GM23338 (cell line): Measurements from ENCODE around the gene AKAP13. TPM values are rescaled to one million over a fixed set of nuclear protein-coding genes. Genes with fewer than 3 reads are reported as not detected.
A peak's percentile ranks its signal among the peaks of the same experiment; 100 is the strongest.

Experiments
- ATAC-seq: fragments of 200-7000 bp; cut with Tn5 transposase; 3 replicates; pipeline ENCODE4 v1.9.1; 2020
- DNase-seq: peaks from one replicate; pipeline ENCODE4 v3.0.0-alpha.2; 2015; ENCODE audit warnings: low spot score
- H2AFZ ChIP-seq: fragments of 200-600 bp; sonication (generic); 2 replicates; pipeline ENCODE4 v1.8.0; 2016; ENCODE audit warnings: antibody characterized with exemption, mild to moderate bottlenecking, moderate library complexity
- H3F3A ChIP-seq: fragments of 200-600 bp; sonication (generic); replicated peaks from 2 replicates; pipeline ENCODE4 v1.8.0; 2017; ENCODE audit warnings: antibody characterized with exemption, mixed run types, low read depth
- H3K27ac ChIP-seq: fragments of 200-600 bp; sonication (generic); 2 replicates; pipeline ENCODE4 v1.6.1; 2016; ENCODE audit warnings: low read depth
- H3K27me3 ChIP-seq: fragments of 200-600 bp; sonication (generic); 2 replicates; pipeline ENCODE4 v1.8.0; 2016; ENCODE audit warnings: mild to moderate bottlenecking, mixed run types, moderate library complexity; ENCODE audit not compliant: insufficient read depth
- H3K36me3 ChIP-seq: fragments of 200-600 bp; sonication (generic); 2 replicates; pipeline ENCODE4 v1.8.0; 2016; ENCODE audit warnings: mild to moderate bottlenecking; ENCODE audit not compliant: insufficient read depth
- H3K4me1 ChIP-seq: fragments of 200-600 bp; sonication (generic); 2 replicates; pipeline ENCODE4 v1.8.0; 2016; ENCODE audit warnings: mild to moderate bottlenecking, moderate library complexity; ENCODE audit not compliant: insufficient read depth
- H3K4me2 ChIP-seq: fragments of 200-600 bp; sonication (generic); 2 replicates; pipeline ENCODE4 v1.7.1; 2017; ENCODE audit warnings: mixed run types
- H3K4me3 ChIP-seq: fragments of 200-600 bp; sonication (generic); 2 replicates; pipeline ENCODE4 v1.6.1; 2016; ENCODE audit warnings: mixed run types
- H3K79me2 ChIP-seq: fragments of 200-600 bp; sonication (generic); replicated peaks from 2 replicates; pipeline ENCODE4 v1.8.0; 2017; ENCODE audit warnings: mild to moderate bottlenecking; ENCODE audit not compliant: insufficient read depth
- H3K9me2 ChIP-seq: fragments of 200-600 bp; sonication (generic); 2 replicates; pipeline ENCODE4 v1.8.0; 2017; ENCODE audit not compliant: insufficient read depth
- H4K20me1 ChIP-seq: fragments of 200-600 bp; sonication (generic); replicated peaks from 2 replicates; pipeline ENCODE4 v1.8.0; 2017; ENCODE audit warnings: mild to moderate bottlenecking; ENCODE audit not compliant: insufficient read depth
- H3K27ac Mint-ChIP-seq: 2 replicates; pipeline ENCODE4 v1.8.0; 2020; ENCODE audit warnings: inconsistent platforms, mild to moderate bottlenecking, moderate library complexity, mixed read lengths
- H3K27me3 Mint-ChIP-seq: 3 replicates; pipeline ENCODE4 v1.8.0; 2022; ENCODE audit warnings: low read depth, mild to moderate bottlenecking, moderate library complexity, mixed read lengths, inconsistent platforms; ENCODE audit not compliant: insufficient read depth, poor library complexity
- H3K36me3 Mint-ChIP-seq: 3 replicates; pipeline ENCODE4 v1.8.0; 2021; ENCODE audit warnings: low read depth, mild to moderate bottlenecking, inconsistent platforms, moderate library complexity, mixed read lengths
- H3K4me1 Mint-ChIP-seq: 3 replicates; pipeline ENCODE4 v1.8.0; 2020; ENCODE audit warnings: mild to moderate bottlenecking, inconsistent platforms, mixed read lengths
- H3K4me3 Mint-ChIP-seq: 3 replicates; pipeline ENCODE4 v1.8.0; 2021; ENCODE audit warnings: moderate library complexity, mild to moderate bottlenecking, inconsistent platforms, mixed read lengths
- H3K9me3 Mint-ChIP-seq: 3 replicates; pipeline ENCODE4 v1.8.0; 2020; ENCODE audit warnings: moderate library complexity, mild to moderate bottlenecking, inconsistent platforms, mixed read lengths
- EZH2phosphoT487 ChIP-seq: fragments of 200-600 bp; sonication (generic); IDR thresholded peaks from one replicate; pipeline ENCODE4 v1.8.1; 2018; ENCODE audit warnings: antibody characterized with exemption; ENCODE audit not compliant: unreplicated experiment
- JUNB ChIP-seq: IDR thresholded peaks from one replicate; pipeline ENCODE4 v1.6.1; 2016; ENCODE audit warnings: antibody characterized with exemption; ENCODE audit not compliant: unreplicated experiment
- POLR2AphosphoS5 ChIP-seq: IDR thresholded peaks from 2 replicates; pipeline ENCODE4 v1.6.1; 2016; ENCODE audit warnings: antibody characterized with exemption, low read depth
- ZNF331 ChIP-seq: fragments of 250-450 bp; sonication (Bioruptor Pico); IDR thresholded peaks from 2 replicates; pipeline ENCODE4 v1.5.0; 2020; ENCODE audit warnings: low read depth, mild to moderate bottlenecking, moderate library complexity
- polyA plus RNA-seq: library from polyadenylated mRNA; unstranded; fragments of >200 nt; fragmentation: Nextera tagmentation; extraction: Ambion mirVana; gene quantifications from 2 replicates; pipeline ENCODE4 v1.2.1, GENCODE V29; 2016
- total RNA-seq: library from RNA; depleted of rRNA; stranded (reverse); fragments of >200 nt; shearing (Covaris generic); gene quantifications from 2 replicates; pipeline ENCODE4 v1.2.3, GENCODE V29; 2014
- TF ChIP-seq, protein P1 (sequence below): fragments of 250-450 bp; sonication (Bioruptor Pico); IDR thresholded peaks from 2 replicates; pipeline ENCODE4 v1.5.0; 2020; ENCODE audit warnings: mild to moderate bottlenecking, moderate library complexity

Gene AKAP13
- total and polyA plus RNA-seq, 2 experiments from 2014 or later: 46.2 to 60.7 TPM

DNA sequence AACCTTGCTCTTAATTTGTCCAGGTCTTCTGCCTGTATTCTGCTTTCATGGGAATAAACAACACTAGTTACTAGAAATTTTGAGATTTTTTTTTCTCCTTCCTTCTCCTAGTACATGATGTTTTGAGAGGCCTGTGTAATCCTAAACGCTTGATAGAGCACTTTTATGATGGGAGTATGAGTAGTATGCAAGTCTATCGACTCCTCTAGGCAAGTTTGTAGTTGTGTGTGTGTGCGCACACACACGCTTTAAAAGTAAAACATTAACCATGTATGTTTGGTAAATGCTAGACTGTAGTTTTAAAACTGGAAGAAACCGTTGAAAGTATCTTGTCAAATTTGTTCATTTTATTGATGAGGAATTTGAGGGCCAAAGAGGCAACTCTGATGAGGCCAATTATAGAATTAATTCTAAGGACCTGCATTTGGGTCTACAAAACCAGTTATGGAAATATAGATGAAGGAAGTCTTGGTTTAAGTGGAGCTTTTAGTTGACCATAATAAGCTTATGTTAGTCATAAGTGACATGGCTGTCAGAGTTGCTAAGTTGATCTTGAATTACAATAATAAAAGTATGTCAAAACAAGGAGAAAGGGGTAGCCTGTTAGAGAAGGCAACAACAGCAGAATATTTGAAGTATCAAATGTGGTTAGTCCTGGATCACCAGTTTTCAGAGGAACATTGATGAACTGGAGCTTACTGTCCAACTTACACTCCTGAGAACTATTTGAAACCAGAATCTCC is 47.1 kb downstream of the AKAP13 start:
- Histone ChIP-seq H3K36me3 (no peaks in the 10 kb centered on the region), H4K20me1 (peaks cover 26% of the 10 kb centered on the region), H3K27ac (no peak overlapping the region), H2AFZ (no peak overlapping the region), H3K9me2 (no peaks in the 10 kb centered on the region), H3K27me3 (no peaks in the 10 kb centered on the region), H3K4me3 (no peak overlapping the region), H3K4me1 (peaks cover 24% of the 10 kb centered on the region), H3K79me2 (peaks cover 98% of the 10 kb centered on the region), H3K4me2 (no peak overlapping the region), H3F3A (no peaks in the 10 kb centered on the region)
- Mint-ChIP-seq H3K36me3 (no peaks in the 10 kb centered on the region), H3K4me1 (peaks cover 40% of the 10 kb centered on the region), H3K4me3 (no peak overlapping the region), H3K27me3 (no peaks in the 10 kb centered on the region), H3K9me3 (no peaks in the 10 kb centered on the region), H3K27ac (no peak overlapping the region)
- no peak for DNase-seq
- no peak for ATAC-seq
- TF ChIP-seq ZNF331 (CRISPR knock-in tag): no peak
- no peak for TF ChIP-seq POLR2AphosphoS5
- TF ChIP-seq, protein P1, sequence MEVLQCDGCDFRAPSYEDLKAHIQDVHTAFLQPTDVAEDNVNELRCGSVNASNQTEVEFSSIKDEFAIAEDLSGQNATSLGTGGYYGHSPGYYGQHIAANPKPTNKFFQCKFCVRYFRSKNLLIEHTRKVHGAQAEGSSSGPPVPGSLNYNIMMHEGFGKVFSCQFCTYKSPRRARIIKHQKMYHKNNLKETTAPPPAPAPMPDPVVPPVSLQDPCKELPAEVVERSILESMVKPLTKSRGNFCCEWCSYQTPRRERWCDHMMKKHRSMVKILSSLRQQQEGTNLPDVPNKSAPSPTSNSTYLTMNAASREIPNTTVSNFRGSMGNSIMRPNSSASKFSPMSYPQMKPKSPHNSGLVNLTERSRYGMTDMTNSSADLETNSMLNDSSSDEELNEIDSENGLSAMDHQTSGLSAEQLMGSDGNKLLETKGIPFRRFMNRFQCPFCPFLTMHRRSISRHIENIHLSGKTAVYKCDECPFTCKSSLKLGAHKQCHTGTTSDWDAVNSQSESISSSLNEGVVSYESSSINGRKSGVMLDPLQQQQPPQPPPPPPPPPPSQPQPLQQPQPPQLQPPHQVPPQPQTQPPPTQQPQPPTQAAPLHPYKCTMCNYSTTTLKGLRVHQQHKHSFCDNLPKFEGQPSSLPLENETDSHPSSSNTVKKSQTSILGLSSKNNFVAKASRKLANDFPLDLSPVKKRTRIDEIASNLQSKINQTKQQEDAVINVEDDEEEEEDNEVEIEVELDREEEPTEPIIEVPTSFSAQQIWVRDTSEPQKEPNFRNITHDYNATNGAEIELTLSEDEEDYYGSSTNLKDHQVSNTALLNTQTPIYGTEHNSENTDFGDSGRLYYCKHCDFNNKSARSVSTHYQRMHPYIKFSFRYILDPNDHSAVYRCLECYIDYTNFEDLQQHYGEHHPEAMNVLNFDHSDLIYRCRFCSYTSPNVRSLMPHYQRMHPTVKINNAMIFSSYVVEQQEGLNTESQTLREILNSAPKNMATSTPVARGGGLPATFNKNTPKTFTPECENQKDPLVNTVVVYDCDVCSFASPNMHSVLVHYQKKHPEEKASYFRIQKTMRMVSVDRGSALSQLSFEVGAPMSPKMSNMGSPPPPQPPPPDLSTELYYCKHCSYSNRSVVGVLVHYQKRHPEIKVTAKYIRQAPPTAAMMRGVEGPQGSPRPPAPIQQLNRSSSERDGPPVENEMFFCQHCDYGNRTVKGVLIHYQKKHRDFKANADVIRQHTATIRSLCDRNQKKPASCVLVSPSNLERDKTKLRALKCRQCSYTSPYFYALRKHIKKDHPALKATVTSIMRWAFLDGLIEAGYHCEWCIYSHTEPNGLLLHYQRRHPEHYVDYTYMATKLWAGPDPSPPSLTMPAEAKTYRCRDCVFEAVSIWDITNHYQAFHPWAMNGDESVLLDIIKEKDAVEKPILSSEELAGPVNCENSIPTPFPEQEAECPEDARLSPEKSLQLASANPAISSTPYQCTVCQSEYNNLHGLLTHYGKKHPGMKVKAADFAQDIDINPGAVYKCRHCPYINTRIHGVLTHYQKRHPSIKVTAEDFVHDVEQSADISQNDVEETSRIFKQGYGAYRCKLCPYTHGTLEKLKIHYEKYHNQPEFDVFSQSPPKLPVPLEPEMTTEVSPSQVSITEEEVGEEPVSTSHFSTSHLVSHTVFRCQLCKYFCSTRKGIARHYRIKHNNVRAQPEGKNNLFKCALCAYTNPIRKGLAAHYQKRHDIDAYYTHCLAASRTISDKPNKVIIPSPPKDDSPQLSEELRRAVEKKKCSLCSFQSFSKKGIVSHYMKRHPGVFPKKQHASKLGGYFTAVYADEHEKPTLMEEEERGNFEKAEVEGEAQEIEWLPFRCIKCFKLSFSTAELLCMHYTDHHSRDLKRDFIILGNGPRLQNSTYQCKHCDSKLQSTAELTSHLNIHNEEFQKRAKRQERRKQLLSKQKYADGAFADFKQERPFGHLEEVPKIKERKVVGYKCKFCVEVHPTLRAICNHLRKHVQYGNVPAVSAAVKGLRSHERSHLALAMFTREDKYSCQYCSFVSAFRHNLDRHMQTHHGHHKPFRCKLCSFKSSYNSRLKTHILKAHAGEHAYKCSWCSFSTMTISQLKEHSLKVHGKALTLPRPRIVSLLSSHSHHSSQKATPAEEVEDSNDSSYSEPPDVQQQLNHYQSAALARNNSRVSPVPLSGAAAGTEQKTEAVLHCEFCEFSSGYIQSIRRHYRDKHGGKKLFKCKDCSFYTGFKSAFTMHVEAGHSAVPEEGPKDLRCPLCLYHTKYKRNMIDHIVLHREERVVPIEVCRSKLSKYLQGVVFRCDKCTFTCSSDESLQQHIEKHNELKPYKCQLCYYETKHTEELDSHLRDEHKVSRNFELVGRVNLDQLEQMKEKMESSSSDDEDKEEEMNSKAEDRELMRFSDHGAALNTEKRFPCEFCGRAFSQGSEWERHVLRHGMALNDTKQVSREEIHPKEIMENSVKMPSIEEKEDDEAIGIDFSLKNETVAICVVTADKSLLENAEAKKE: no peak
- no peak for TF ChIP-seq EZH2phosphoT487

DNA sequence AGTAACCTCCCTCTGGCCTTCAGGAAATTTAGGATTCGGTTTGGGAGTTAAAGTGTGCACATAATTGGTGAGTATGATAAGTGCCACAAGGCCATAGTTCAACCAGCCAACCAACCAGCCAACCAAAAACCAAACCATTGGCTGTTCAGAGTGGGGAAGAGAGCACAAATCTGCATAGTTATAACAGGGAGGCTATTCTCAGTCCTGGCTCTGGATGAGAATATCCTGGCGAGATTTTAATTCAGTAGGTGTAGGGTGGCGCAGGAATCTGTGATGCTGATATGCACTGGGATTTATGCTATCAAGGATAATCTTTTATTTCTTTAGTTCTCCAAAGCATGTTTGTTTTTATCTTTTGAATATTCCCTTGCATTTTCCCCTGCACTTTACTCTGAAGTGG is 49.1 kb downstream of the AKAP13 start:
- Histone ChIP-seq H3K9me2 (no peaks in the 10 kb centered on the region), H2AFZ (no peak overlapping the region), H4K20me1 (peaks cover 12% of the 10 kb centered on the region), H3K4me1 (peaks cover 24% of the 10 kb centered on the region), H3K4me3 (no peak overlapping the region), H3K79me2 (peaks cover 89% of the 10 kb centered on the region), H3K27me3 (no peaks in the 10 kb centered on the region), H3K4me2 (peak overlapping the region; percentile 46; the same call in 1 of the 2 replicates), H3K27ac (no peak overlapping the region), H3K36me3 (no peaks in the 10 kb centered on the region), H3F3A (no peaks in the 10 kb centered on the region)
- H3K27me3 Mint-ChIP-seq: no peaks in the 10 kb centered on the region
- ATAC-seq (no peak), DNase-seq (no peak)
- peaks cover 48% of the 10 kb centered on the region for H3K4me1 Mint-ChIP-seq
- H3K9me3 Mint-ChIP-seq: peaks cover 6% of the 10 kb centered on the region; the same call in 1 of the 3 replicates
- no peak overlapping the region for H3K4me3 Mint-ChIP-seq
- no peak overlapping the region; the same call in 1 of the 2 replicates for H3K27ac Mint-ChIP-seq
- H3K36me3 Mint-ChIP-seq: 0 out of 3 replicates have a peak, but pooled peaks cover 5% of the 10 kb centered on the region
- TF ChIP-seq POLR2AphosphoS5 (no peak), JUNB (no peak)
- TF ChIP-seq, protein P1: no peak
